ENCODE data around the gene PATE1. TPM values are rescaled to one million over a fixed set of nuclear protein-coding genes. Genes with fewer than 3 reads are reported as not detected.

The PATE1 gene
- total RNA-seq, 4 donors from 2014 or later, result not detected

- TF ChIP-seq EP300 (IDR thresholded peaks at IDR 0.05) (no peak), CTCF (IDR thresholded peaks at IDR 0.05) (no peak), POLR2A (IDR thresholded peaks at IDR 0.05) (no peak)
- no peak overlapping the region for H3K27ac ChIP-seq
- H3K27me3 ChIP-seq, result no peaks in the 10 kb centered on the region
- H3K4me1 ChIP-seq, result no peaks in the 10 kb centered on the region
- H3K9me3 ChIP-seq, result peaks cover 0 to 40% (median 6%) of the 10 kb centered on the region in 4 donors
- H3K36me3 ChIP-seq, result no peaks in the 10 kb centered on the region
- H3K4me3 ChIP-seq, result no peak overlapping the region
- 90 to 97% methylated on average over 4 of the region's 4 CpGs for WGBS, 2 donors
- no peak for DNase-seq (ENCODE audit: low spot score in 2 of 2)
Observed at GRCh38 chr11:125790825-125791224, 44.7 kb downstream of the PATE1 start.

- no peaks in the 10 kb centered on the region for H3K36me3 ChIP-seq
- no peak for DNase-seq (ENCODE audit: low spot score in 2 of 2)
- H3K27me3 ChIP-seq, result no peaks in the 10 kb centered on the region
- no peaks in the 10 kb centered on the region for H3K4me1 ChIP-seq
- H3K27ac ChIP-seq, result no peak overlapping the region
- no peak for TF ChIP-seq EP300 (IDR thresholded peaks at IDR 0.05)
- TF ChIP-seq CTCF (IDR thresholded peaks at IDR 0.05), result no peak
- TF ChIP-seq POLR2A (IDR thresholded peaks at IDR 0.05), result no peak
- H3K9me3 ChIP-seq, result peaks cover 0 to 80% (median 16%) of the 10 kb centered on the region in 4 donors
- WGBS, 2 donors, result 33 to 45% methylated on average over 4 of the region's 4 CpGs
- H3K4me3 ChIP-seq, result no peak overlapping the region
Observed at GRCh38 chr11:125797641-125798040, 51.6 kb downstream of the PATE1 start.

Other genes with a start within 250 kb of the PATE1 start
- 10 to 100 TPM; 59.8 to 88.5 (median 76.1) TPM for gene EI24, start 176.8 kb upstream of the PATE1 start, total RNA-seq
- gene STT3A, start 153.4 kb upstream of the PATE1 start, total RNA-seq, result 100 to 1,000 TPM in 1 of 4 donors, 10 to 100 TPM in 3; 54.8 to 172 (median 73.3) TPM
- 1 to 10 TPM in 1 of 4 donors, under 1 TPM in 3; 0.60 to 1.5 (median 0.91) TPM for gene CHEK1, start 121.1 kb upstream of the PATE1 start, total RNA-seq
- gene ACRV1, start 65.4 kb upstream of the PATE1 start, total RNA-seq, result not detected
- gene PATE2, start 32.5 kb downstream of the PATE1 start, total RNA-seq, result not detected
- gene PATE3, start 41.8 kb downstream of the PATE1 start, total RNA-seq, result not detected
- not detected for gene PATE4, start 87.0 kb downstream of the PATE1 start, total RNA-seq
- 1 to 10 TPM in 2 of 4 donors, under 1 TPM in 2; 0.59 to 2.5 (median 1.3) TPM for gene HYLS1, start 141.4 kb downstream of the PATE1 start, total RNA-seq
- 1 to 10 TPM; 3.3 to 6.6 (median 5.2) TPM for gene PUS3, start 156.9 kb downstream of the PATE1 start, total RNA-seq
- gene DDX25, start 158.2 kb downstream of the PATE1 start, total RNA-seq, result under 1 TPM in 1 of 4 donors, not detected in 3; 0.30 TPM
- not detected for gene VSIG10L2, start 199.8 kb downstream of the PATE1 start, total RNA-seq